ENCODE measurements around the gene NAGPA.
A peak's percentile ranks its signal among the peaks of the same experiment; 100 is the strongest.
"Not testable (repeated sequence)": the region's sequence is repeated elsewhere in the genome, so short reads cannot be mapped to it uniquely, and the experiment has no call there.

Gene NAGPA

GRCh38 chr16:5033256-5034166, at the start of gene NAGPA:
TSS of gene NAGPA (minus strand) at chr16:5033935. CDS start at chr16:5033914, 21 bp downstream.
- peak; percentile 82 to 87 for DNase-seq

GRCh38 chr16:5080996-5081395, 47.3 kb upstream of the NAGPA start:
- not testable (repeated sequence) for DNase-seq

GRCh38 chr16:5080461-5080860, 46.7 kb upstream of the NAGPA start:
- not testable (repeated sequence) for DNase-seq

GRCh38 chr16:5078626-5079025, 44.9 kb upstream of the NAGPA start:
- no peak for DNase-seq

GRCh38 chr16:5077304-5077703, 43.6 kb upstream of the NAGPA start:
- no peak for DNase-seq

GRCh38 chr16:5075637-5076036, 41.9 kb upstream of the NAGPA start:
- no peak for DNase-seq

- DNase-seq, result not testable (repeated sequence)
Measured at GRCh38 chr16:5073771-5074170, 40.0 kb upstream of the NAGPA start.

GRCh38 chr16:5073279-5073629, 39.5 kb upstream of the NAGPA start:
- DNase-seq, result no peak

- DNase-seq, result no peak
Measured at GRCh38 chr16:5072334-5073278, 38.9 kb upstream of the NAGPA start.

- DNase-seq, result peak; percentile 90 to 92
Measured at GRCh38 chr16:5071681-5072333, 38.1 kb upstream of the NAGPA start, which contains the start of gene ALG1. TSS of gene ALG1 (plus strand) at chr16:5071843. CDS start at chr16:5071850, 7 bp downstream.

- DNase-seq, result no peak
Measured at GRCh38 chr16:5071341-5071680, 37.6 kb upstream of the NAGPA start.

GRCh38 chr16:5070431-5071186, 36.9 kb upstream of the NAGPA start:
- DNase-seq, result no peak

GRCh38 chr16:5069854-5070253, 36.1 kb upstream of the NAGPA start:
- no peak for DNase-seq

- no peak for DNase-seq
Measured at GRCh38 chr16:5069048-5069447, 35.3 kb upstream of the NAGPA start.

- DNase-seq, result no peak
Measured at GRCh38 chr16:5066511-5066910, 32.8 kb upstream of the NAGPA start.

- DNase-seq, result no peak
Measured at GRCh38 chr16:5065813-5066212, 32.1 kb upstream of the NAGPA start, which contains the start of gene C16orf89. TSS of gene C16orf89 (minus strand) at chr16:5065956. CDS start at chr16:5065908, 48 bp downstream.

GRCh38 chr16:5065326-5065725, 31.6 kb upstream of the NAGPA start:
- DNase-seq, result no peak

GRCh38 chr16:5064915-5065314, 31.2 kb upstream of the NAGPA start:
- DNase-seq, result no peak

GRCh38 chr16:5062790-5063765, 29.3 kb upstream of the NAGPA start:
- DNase-seq, result no peak

- no peak for DNase-seq
Measured at GRCh38 chr16:5062051-5062450, 28.3 kb upstream of the NAGPA start.

- no peak for DNase-seq
Measured at GRCh38 chr16:5060073-5060641, 26.4 kb upstream of the NAGPA start.
